Retinal pigment epithelial cell (primary cell): Measurements from ENCODE around the gene ZNF385D.

Experiments
- DNase-seq: peaks from one replicate; pipeline ENCODE4 v3.0.0-alpha.2; 2010; ENCODE audit warnings: low read depth
- H3K4me3 ChIP-seq: 2 replicates; pipeline ENCODE4 v1.5.1; 2011; ENCODE audit warnings: mild to moderate bottlenecking, low read length, control low read depth, moderate library complexity
- TF ChIP-seq, protein P1 (sequence below): conservative IDR thresholded peaks from 2 replicates; pipeline ENCODE4 v1.5.1; 2011; ENCODE audit warnings: low read depth, low read length, control low read depth, inconsistent platforms

ZNF385D gene

DNA sequence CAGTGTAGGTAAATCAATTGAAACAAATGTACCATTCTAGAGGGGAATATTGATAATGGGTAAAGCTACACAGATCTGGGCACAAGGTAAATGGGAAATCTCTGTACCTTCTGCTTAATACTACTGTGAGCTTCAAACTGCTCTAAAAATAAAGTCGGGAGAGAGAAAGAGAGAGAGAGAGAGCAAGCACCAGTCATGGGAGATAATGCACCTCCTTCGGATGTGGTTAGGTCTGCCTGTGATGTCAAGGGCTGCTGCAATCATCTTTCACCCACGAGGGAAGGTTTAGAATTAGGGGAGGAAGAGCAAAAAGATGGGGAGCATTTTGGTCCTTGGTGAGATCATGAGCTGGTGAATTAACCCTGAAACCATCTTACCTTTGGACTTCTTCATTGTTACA, 219.1 kb downstream of the ZNF385D start:
- TF ChIP-seq, protein P1, sequence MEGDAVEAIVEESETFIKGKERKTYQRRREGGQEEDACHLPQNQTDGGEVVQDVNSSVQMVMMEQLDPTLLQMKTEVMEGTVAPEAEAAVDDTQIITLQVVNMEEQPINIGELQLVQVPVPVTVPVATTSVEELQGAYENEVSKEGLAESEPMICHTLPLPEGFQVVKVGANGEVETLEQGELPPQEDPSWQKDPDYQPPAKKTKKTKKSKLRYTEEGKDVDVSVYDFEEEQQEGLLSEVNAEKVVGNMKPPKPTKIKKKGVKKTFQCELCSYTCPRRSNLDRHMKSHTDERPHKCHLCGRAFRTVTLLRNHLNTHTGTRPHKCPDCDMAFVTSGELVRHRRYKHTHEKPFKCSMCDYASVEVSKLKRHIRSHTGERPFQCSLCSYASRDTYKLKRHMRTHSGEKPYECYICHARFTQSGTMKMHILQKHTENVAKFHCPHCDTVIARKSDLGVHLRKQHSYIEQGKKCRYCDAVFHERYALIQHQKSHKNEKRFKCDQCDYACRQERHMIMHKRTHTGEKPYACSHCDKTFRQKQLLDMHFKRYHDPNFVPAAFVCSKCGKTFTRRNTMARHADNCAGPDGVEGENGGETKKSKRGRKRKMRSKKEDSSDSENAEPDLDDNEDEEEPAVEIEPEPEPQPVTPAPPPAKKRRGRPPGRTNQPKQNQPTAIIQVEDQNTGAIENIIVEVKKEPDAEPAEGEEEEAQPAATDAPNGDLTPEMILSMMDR, result no peak
- DNase-seq, result no peak
- no peak overlapping the region for H3K4me3 ChIP-seq

DNA sequence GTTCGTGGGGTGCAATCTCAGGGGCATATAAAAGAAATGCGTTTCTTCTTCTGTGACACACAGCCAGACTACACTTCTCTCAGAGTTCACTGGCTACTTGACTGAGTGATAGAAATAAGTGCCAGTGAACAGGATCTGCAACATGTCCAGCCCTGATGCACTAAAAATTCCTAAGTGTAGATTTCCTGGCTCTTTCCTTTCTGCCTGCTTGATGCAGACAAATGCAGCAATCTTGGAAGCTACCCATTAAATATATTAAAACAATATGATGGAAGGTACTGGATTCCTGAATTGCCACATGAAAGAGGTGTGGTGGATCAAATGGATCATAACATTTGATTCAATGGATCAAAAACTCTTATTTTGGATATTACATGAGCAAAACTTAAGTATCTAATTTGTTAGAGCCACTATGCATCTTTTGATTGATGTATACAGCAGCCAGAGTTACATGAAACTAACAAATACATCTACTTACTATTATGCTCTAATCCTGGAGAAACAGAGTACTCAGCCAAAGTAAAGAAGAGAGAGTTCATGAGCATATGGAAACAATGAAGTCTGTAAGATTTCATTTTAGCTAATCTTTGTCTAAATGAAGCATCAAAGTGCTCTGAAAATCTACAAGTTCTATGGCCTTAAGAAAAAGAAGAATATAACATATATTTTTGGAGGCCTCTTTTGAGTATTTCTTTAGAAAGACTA, 222.6 kb downstream of the ZNF385D start:
- H3K4me3 ChIP-seq, result no peak overlapping the region
- TF ChIP-seq, protein P1, result no peak
- no peak for DNase-seq

DNA sequence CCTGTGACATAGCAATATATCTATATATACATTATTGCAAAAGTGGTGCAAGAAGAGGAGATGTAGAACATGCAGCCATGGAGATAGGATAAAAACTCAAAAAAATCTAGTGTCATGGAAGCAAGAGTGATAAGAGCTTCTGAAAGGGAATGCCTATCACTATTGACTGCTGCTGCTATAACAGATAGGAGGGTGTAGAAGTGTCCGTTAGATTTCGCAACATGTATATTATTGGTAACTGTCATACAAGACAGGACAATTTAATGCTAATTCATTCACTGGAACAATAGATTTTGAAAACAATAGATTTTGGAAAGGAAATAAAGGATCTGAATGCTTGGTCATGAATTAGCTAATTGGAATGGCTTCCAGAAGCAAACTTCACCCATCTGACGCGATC, 224.5 kb downstream of the ZNF385D start:
- DNase-seq, result no peak
- TF ChIP-seq, protein P1, result no peak
- no peak overlapping the region for H3K4me3 ChIP-seq

DNA sequence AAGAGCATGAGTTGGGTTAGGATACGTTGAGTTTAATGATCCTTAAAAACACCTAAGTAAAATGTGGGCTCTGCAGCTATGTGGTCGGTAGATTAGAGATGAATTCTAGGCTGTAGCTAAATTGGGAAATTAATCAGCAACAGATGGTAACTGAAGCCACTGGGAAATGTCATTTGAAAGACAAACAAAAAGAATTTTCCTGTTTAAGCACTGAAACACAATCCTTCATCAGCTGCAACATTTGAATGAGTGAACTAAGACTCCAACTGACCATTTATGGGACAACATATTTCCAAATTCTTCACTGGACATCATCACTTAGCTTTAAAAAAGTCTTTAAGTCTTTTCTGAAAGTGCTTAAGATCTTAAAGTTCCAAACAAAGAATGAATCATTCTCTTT, 226.9 kb downstream of the ZNF385D start:
- TF ChIP-seq, protein P1, result no peak
- H3K4me3 ChIP-seq, result no peak overlapping the region
- no peak for DNase-seq

DNA sequence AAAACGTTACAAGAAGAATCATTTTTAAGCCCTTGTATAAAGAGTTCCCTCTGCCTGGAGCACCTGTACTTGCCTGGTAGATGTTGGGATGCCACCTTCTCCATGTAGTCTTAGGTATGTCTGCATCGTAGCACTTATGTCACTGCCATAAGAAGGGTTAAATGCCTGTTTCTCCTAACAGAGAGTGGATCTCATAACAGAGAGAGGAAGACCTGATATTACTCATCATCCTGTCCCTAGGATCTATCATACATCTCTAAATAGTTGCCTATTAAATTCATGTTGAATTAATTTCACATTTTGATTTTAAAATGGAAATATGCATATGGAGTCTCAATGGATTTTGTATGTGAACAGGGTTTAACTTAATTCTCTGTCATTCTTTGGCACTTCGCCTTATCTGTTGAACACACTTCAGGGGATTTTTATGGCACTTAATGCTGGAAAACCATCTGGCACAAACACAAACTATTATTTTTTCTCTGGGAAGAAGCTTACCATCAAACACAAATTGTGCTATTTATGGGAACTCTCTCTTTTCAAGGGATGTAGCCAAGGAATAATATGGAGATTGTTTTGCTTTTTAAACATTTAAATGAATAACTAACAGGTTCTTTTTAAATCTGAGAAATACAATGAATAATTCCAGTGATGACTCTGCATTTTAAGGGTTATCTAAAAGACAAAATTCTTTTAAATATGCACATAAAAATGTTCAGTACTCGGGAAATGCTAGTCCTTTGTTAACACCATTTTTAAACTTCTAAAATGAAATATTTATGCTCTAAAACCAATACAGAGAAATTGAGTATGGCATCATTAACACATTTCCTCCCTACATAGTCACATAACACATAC, 230.7 kb downstream of the ZNF385D start:
- TF ChIP-seq, protein P1, result no peak
- no peak overlapping the region for H3K4me3 ChIP-seq
- DNase-seq, result no peak

DNA sequence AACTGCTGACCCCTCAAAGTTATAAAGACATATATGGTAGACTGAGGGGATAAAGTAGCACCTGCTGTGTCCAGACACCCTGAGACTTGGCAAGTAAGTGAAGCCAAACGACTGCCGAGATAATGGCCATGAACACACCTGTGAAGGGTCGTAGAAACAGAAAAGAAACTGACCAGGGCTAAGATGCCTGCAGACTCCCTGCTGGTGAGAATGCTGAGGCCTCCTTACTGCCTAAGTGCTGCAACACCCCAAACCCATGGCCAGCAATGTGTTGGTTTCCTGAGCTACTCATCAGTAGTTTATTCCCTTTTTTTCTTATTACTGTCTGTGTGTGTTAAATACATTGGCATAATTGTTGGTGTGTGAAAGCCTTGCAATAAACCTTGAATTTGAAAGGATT, 233.8 kb downstream of the ZNF385D start:
- TF ChIP-seq, protein P1, result no peak
- H3K4me3 ChIP-seq, result no peak overlapping the region
- DNase-seq, result no peak
